DOHH2 (cell line): ENCODE results near the gene KIAA1671.

Experiments used
- H3F3A ChIP-seq: fragments of 200-600 bp; sonication (generic), shearing (Covaris generic); 2 replicates; pipeline ENCODE4 v1.6.0; 2016; ENCODE audit warnings: antibody characterized with exemption, mild to moderate bottlenecking; ENCODE audit not compliant: control insufficient read depth, insufficient read depth
- H3K27ac ChIP-seq: fragments of 200-600 bp; sonication (generic); 2 replicates; pipeline ENCODE4 v1.5.1; 2014; ENCODE audit warnings: low read depth, mild to moderate bottlenecking, low read length, moderate library complexity
- H3K27me3 ChIP-seq: fragments of 200-600 bp; sonication (generic); 2 replicates; pipeline ENCODE4 v1.6.1; 2014; ENCODE audit warnings: mild to moderate bottlenecking, low read length, mixed read lengths; ENCODE audit not compliant: control insufficient read depth
- H3K36me3 ChIP-seq: fragments of 200-600 bp; sonication (generic); 2 replicates; pipeline ENCODE4 v1.6.1; 2014; ENCODE audit warnings: mild to moderate bottlenecking, low read length, moderate library complexity, mixed read lengths; ENCODE audit not compliant: control insufficient read depth
- H3K4me1 ChIP-seq: fragments of 200-600 bp; sonication (generic); 2 replicates; pipeline ENCODE4 v1.6.1; 2014; ENCODE audit warnings: mild to moderate bottlenecking, low read length, mixed read lengths; ENCODE audit not compliant: control insufficient read depth
- H3K4me2 ChIP-seq: fragments of 200-600 bp; sonication (generic); 2 replicates; pipeline ENCODE4 v1.6.0; 2014; ENCODE audit warnings: mild to moderate bottlenecking, low read length, moderate library complexity
- H3K4me3 ChIP-seq: fragments of 200-600 bp; sonication (generic); 2 replicates; pipeline ENCODE4 v1.5.1; 2014; ENCODE audit warnings: mild to moderate bottlenecking, low read length, mixed read lengths
- H3K79me2 ChIP-seq: fragments of 200-600 bp; sonication (generic); 2 replicates; pipeline ENCODE4 v1.6.1; 2014; ENCODE audit warnings: mild to moderate bottlenecking, low read length, mixed read lengths; ENCODE audit not compliant: control insufficient read depth
- H3K9me2 ChIP-seq: fragments of 200-600 bp; sonication (generic); replicated peaks from 2 replicates; pipeline ENCODE4 v1.6.1; 2014; ENCODE audit warnings: mild to moderate bottlenecking, low read length, mixed read lengths; ENCODE audit not compliant: control insufficient read depth
- H3K9me3 ChIP-seq: fragments of 200-600 bp; sonication (generic); 2 replicates; pipeline ENCODE4 v1.6.1; 2014; ENCODE audit warnings: antibody characterized with exemption, low read length, mixed read lengths; ENCODE audit not compliant: control insufficient read depth, insufficient read depth
- H4K20me1 ChIP-seq: fragments of 200-600 bp; sonication (generic); 2 replicates; pipeline ENCODE4 v1.6.0; 2014; ENCODE audit warnings: low read depth, mild to moderate bottlenecking, antibody characterized with exemption, low read length, moderate library complexity; ENCODE audit not compliant: control insufficient read depth, insufficient read depth
- CTCF ChIP-seq: fragments of 200-600 bp; sonication (generic); IDR thresholded peaks from one replicate; pipeline ENCODE4 v1.5.1; 2014; ENCODE audit warnings: antibody characterized with exemption, mild to moderate bottlenecking, low read depth, low read length; ENCODE audit not compliant: poor library complexity, severe bottlenecking
- EZH2phosphoT487 ChIP-seq: fragments of 200-600 bp; sonication (generic); IDR thresholded peaks from 2 replicates; pipeline ENCODE4 v1.6.1; 2017; ENCODE audit warnings: borderline replicate concordance, mild to moderate bottlenecking, antibody characterized with exemption, low read length, moderate library complexity, mixed read lengths

The KIAA1671 gene

GRCh38 chr22:25105817-25106650, 153.5 kb downstream of the KIAA1671 start:
- Histone ChIP-seq H3K4me2 (no peak overlapping the region), H3K4me1 (peaks cover 5% of the 10 kb centered on the region), H3K27me3 (peaks cover 6% of the 10 kb centered on the region), H3K27ac (no peak overlapping the region), H3F3A (no peaks in the 10 kb centered on the region), H3K9me3 (no peaks in the 10 kb centered on the region), H3K9me2 (no peaks in the 10 kb centered on the region), H3K79me2 (no peaks in the 10 kb centered on the region), H4K20me1 (no peaks in the 10 kb centered on the region), H3K4me3 (no peak overlapping the region), H3K36me3 (no peaks in the 10 kb centered on the region)
- TF ChIP-seq CTCF = no peak
- no peak for TF ChIP-seq EZH2phosphoT487

GRCh38 chr22:25109878-25110595, 157.5 kb downstream of the KIAA1671 start:
- Histone ChIP-seq H3K4me2 (no peak overlapping the region), H3K4me3 (no peak overlapping the region), H3K27me3 (peaks cover 26% of the 10 kb centered on the region), H4K20me1 (no peaks in the 10 kb centered on the region), H3K9me2 (no peaks in the 10 kb centered on the region), H3K79me2 (no peaks in the 10 kb centered on the region), H3F3A (no peaks in the 10 kb centered on the region), H3K4me1 (peaks cover 9% of the 10 kb centered on the region), H3K9me3 (no peaks in the 10 kb centered on the region), H3K36me3 (no peaks in the 10 kb centered on the region), H3K27ac (no peak overlapping the region)
- TF ChIP-seq CTCF = no peak

GRCh38 chr22:25110596-25110845, 158.0 kb downstream of the KIAA1671 start:
- no peak for TF ChIP-seq CTCF
- no peak for TF ChIP-seq EZH2phosphoT487
- no peaks in the 10 kb centered on the region for H3K36me3 ChIP-seq
- no peak overlapping the region for H3K27ac ChIP-seq
- H3F3A ChIP-seq = no peaks in the 10 kb centered on the region
- H3K4me2 ChIP-seq = peak overlapping the region; percentile 90
- H4K20me1 ChIP-seq = no peaks in the 10 kb centered on the region
- peaks cover 26% of the 10 kb centered on the region for H3K27me3 ChIP-seq
- peak overlapping the region; percentile 71 for H3K4me3 ChIP-seq
- peaks cover 9% of the 10 kb centered on the region for H3K4me1 ChIP-seq
- H3K79me2 ChIP-seq = no peaks in the 10 kb centered on the region
- no peaks in the 10 kb centered on the region for H3K9me3 ChIP-seq
- no peaks in the 10 kb centered on the region for H3K9me2 ChIP-seq
